GM21717 (cell line): ENCODE measurements around the gene LRRC4C.

Source experiments
- ATAC-seq: cut with Tn5 transposase; IDR thresholded peaks from one replicate; pipeline ENCODE4 v1.9.1; 2021; ENCODE audit warnings: mild to moderate bottlenecking, moderate library complexity; ENCODE audit not compliant: unreplicated experiment

The LRRC4C gene

DNA sequence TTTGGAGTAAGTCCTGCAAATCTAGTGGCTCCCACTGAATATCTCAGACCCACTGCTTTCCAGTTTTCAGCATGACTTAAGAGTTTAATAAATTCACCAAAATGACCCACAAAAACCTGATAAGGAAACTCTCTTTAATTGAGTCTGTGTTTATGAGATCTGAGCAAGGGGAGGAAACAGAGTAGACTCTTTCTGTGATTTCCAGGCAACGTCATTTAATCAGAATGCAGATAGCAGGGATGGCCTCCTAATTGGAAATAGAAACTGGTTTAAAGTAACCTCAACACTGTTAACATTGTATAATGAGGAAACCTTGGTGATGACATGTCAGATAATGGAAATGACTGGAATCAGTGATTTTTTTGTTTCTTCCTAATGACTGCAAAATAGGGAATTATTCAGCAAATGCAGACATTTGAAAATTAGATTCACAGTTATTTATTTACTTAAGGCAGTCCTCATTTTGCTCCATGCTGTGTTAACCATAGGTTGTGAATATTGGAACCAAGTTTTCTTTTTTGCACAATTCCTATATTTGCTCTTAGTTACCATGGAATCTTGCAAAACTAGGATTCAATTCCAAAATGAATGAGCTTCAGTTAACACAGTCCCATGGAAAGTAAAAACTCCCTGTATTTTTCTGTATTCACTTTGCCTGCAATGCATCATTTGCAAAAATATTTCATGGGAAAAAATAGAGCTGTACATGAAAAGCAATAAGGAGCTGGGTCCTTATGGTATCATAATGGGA lies 1324.5 kb downstream of the LRRC4C start:
- no peak for ATAC-seq

DNA sequence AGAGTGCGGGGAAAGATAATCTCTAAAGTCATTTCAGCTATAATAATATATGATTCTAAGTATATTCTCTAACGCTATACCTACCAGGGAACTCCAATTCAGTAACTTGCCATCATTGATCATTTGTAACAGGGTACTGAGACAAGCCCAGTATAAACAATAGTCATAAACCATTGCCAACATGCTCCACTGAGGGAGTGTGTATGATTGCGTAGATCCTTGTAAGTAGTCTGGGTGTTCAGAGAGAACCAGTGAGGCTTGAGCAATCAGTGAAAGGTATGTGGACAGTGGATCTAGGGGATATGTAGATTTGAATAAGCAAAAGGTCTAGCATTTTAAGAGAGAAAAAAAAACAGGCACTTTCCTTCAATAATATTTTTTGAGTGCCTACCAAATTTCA lies 1326.0 kb downstream of the LRRC4C start:
- no peak for ATAC-seq

DNA sequence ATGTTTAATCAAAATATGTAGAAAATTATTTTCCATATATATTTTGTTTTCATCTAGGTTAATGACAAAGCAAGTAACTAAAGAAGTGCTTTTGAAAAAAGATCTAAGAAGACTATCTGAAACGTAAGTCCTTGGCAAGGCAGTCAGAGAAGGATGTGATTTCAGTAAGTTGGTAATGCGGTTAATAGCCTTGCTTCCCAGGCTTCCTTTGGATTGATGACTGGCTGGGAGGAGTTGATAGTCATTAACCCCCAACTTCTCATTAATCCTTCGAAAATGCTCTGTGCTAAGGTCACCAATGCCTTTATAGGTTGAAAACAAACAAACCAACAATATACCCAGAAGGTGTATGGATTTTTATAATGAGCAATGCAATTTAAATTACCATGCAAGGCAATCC lies 1326.5 kb downstream of the LRRC4C start:
- no peak for ATAC-seq

DNA sequence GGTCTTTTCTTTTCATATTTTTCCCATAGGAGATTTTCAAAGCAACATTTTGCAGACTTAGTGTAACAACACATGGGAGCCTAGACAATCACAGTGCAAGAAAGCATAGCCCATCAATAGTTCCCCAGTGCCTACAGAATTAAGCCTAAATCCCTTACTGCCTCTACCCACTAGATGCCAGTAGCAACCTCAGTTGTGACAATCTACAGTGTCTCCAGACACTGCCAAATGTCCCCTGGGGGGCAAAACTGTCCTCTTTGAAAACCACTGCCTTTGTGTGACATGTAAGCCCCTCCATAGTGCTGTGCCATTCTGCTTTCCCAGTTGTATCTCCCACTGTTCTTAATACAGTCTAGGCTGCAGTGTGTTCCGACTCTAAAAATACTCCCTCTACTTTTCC lies 1329.0 kb downstream of the LRRC4C start:
- no peak for ATAC-seq

DNA sequence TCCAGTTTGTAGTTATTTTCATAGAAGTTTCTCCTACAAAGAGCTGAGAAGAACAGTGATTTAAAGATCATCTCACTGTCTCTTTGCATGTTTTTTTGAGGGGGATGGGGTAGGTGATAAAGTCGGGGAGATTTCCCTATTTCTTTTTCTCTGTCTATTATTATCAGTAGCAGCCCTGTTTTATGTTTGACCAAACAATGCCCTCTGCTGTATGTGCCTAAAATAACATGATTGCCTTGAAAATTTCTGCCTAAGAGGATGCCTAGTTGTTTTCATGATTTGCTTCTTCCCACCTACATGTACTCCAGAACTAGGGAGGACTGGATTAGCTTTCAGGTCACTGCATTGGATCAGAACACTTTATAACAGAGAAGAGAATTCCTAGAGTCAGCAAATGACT lies 1330.2 kb downstream of the LRRC4C start:
- ATAC-seq = no peak

DNA sequence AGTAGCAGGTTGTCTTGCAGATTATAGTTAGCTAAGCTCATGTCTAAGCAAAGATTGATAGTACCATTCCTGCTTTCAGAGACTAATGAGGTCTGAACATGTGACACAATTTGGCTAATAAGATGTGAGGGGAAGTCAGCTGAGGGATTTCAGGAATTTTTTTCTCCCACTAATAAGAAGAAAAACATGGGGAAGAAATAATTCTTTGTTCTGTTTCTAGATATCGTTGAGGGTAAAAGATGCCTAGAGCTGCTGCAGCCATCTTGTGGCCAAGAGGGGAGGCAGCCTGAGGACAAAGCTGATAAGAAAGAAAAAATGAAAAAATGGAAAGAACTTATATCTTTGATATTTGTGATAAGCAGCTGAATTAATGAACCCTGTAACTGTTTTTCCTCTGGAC lies 1334.4 kb downstream of the LRRC4C start:
- no peak for ATAC-seq

DNA sequence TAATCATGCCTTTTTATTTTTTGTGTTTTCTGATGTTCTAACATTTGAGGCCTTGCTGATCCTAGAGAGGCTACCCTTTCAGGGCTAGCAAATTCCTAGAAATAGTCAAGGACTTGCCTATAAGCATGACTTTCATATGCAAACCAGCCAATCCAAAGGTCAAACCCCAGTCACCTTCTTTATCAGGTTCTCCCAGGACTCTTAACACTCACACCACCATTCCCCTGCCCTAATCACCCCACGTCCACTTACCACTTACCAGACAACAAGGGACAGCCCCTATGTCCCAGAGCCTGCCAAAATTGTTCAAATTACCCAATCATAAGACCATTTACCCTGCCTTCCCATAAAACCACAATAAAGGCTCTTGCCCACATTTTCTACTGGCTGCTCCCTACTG lies 1339.8 kb downstream of the LRRC4C start:
- ATAC-seq = no peak

DNA sequence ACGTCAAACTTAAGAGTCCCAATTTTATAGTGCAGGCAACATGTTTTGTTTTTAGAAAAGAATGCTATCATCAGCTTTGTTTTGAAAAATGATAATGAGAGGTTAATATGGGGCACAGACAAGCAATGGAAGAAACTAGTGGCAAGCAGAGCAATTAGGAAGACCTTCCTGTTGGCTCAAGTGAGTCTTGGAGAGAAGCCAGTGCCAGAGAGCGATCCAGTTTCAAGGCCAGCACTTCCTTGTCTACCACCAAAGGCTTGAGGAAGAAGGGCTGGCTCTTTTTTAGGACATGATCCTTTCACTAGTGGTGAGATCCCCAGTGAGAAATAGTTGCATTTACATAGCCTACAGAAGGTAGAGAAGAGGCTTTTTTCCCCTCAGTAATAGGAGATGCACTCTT lies 1340.7 kb downstream of the LRRC4C start:
- ATAC-seq = no peak

DNA sequence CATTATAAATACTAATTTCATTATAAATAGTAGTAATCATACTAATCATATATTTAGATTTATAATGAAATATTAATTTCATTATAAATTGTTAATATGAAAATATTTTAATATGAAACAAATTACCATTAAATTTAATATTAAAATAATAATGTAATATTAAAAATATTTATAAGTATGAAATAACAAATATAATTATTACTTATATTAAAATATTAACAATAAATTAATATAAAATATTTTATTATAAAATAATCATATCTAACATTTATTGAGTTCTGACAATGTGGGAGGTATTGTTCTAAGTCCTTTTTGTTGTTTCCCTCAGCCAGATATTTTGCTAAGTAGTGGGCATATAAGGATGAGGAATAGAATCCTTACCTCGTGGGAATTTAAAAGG lies 1341.4 kb downstream of the LRRC4C start:
- ATAC-seq = no peak

DNA sequence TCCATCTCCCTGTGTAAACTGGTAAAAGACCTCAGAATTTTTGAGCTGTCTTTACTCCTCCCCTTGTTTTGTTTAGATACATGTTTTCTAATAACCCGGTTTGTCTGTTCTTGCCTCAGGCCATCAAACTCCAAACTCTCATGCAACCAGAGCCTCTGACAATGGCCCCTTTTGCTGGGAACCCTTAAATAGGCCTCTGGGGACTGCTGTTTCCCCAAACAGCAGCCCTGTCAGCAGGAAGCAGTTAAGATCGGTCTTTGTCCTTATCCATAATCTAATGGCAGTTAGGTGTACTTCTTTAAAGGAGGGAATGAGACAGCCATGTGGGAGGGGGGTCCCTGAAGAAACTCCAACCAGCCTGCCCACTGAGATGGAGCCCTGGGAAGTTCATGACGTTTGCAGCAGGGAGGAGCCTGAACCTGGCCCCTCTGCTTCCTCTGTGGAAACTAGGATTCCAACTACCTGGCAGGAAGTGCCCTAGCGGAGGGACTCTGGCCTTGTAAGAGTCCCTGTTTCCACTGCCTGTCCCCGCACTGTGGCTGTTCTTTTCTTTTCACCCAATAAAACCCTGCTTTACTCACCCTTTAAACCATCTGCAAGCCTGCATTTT lies 1354.4 kb downstream of the LRRC4C start:
- no peak for ATAC-seq

DNA sequence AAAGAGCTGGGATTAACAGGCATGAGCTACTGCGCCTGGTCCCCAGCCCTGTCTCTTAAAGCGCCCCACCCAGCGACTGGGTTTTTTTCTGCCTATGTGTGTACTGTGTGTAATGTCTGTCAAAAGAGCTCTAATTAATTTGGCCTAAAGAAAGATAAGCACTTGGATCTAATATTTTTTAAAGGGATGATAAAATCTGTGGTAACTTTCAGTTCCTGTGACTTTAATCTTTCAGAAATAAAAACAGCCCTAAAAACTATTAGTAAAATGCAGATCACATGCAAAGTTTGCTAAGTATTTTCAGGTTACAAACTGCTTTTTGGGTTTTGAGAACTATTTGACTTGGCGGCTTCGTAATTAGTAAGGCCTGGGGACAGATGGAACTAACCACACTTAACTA lies 1358.7 kb downstream of the LRRC4C start:
- ATAC-seq = no peak

DNA sequence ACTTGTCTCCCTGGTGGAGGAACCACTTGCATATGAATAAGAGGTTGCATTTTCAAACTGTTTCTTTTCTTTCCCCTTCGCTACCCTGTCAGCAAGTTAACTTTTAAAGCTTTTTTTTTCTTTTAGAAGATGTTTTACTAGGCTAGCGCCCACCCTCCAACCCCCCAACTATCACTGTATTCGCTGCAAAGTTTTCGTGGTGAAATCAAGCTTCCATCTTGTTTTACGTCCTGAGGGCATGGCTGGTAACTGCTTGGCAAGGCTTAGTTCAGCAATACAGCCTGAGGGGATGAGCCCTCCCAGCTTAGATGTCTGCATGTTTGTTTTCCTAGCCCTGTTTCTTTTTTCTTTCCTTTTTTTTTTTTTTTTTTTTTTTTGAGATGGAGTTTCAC lies 1359.3 kb downstream of the LRRC4C start:
- no peak for ATAC-seq

DNA sequence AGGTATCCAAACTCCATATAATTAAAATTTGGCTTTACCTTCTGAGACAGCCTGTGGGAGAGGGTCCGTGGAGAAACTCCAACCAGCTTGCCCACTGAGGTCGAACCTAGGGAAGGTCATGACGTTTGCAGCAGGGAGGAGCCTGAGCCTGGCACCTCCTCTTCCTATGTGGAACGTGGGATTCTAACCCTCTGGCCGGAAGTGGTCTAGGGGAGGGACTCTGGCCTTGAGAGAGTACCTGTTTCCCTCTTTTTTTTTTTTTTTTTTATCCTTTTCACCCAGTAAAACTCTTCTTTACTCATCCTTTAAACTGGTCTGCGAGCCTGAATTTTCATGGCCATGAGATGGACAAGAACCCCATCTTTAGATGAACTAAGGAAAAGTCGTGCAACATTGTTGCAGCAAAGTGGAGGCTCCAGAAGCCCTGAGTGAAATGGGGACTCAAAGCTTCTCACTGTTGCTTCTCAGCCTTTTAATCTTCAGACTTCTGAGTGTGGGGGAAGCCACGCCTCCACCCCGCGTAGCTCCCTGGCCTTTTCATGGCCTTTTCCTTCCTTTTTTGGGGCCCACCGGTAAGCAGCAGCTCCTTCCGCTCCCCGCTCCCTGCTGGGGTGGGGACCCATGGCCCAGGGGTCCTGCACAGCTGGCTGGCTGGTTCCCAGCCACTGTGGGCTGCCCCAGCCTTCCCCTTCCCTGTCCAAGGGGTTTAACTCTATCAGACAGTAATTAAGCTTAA lies 1359.9 kb downstream of the LRRC4C start:
- ATAC-seq = no peak

DNA sequence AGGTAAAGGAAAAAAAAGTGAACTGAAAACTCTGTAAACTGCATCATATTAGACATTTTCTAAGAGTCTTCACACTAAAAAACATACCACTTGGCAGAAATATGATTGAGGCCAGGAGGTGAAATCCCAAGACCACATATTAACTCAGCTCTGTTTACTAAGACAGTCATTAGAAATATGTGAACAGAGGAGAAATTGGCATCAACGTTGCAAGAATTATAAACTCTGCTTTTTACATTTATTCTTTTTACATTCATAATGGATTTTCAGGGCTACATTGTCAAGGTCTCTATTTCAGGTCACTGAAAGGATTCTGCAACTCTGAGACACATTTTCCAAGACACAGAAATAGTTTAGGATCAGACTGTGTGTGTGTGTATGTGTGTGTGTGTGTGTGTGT lies 1364.0 kb downstream of the LRRC4C start:
- ATAC-seq = no peak

DNA sequence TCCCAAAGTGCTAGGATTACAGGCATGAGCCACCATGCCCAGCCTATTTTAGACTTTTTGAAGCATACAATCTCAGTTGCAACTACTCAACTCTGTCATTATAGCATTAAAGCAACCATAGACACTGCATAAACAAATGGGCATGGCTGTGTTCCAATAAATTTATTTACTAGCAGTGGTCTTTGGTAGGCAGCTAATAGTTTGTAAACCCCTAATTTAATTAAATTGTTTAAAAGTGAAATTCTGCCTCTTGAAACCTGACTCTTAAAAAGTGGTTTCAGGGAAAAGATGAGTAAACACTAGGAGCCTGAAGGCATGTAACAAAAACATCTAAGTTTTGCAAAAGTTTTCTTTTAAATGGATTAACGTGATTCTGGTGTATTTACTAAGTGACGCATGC lies 1364.5 kb downstream of the LRRC4C start:
- ATAC-seq = no peak

DNA sequence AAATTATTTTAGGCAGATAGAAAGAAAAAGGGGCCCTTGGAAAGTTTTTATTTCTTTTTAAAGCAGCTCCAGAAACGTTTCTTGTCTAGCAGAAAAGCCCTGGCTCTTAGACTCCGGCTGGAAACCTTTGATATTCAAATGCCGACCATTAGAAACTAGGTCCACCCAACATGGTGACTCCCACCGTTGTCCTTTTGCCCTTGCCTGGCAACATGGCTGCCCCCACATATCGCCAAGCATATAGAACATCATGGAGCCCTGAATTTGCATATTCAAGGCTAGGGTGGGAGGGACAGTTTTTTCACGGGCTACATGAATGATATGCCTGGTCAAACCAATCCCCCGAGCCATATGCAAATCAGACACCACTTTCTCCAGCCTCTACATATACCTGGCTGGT lies 1379.0 kb downstream of the LRRC4C start:
- ATAC-seq = no peak
